H1 (cell line): ENCODE data around the gene ARSA. TPM values are rescaled to one million over a fixed set of nuclear protein-coding genes. Genes with fewer than 3 reads are reported as not detected.

ENCODE experiments used
- CTCF ChIA-PET: fragments of 300-600 bp; sonication (Branson Sonifier 250); formaldehyde crosslinking; loops from one replicate; lab custom pipeline; 2021; ENCODE audit not compliant: partially characterized antibody; lab: Charles Lee
- POLR2A ChIA-PET: fragments of 300-600 bp; sonication (Branson Sonifier 250); formaldehyde crosslinking; loops from one replicate; lab custom pipeline; 2021; ENCODE audit warnings: inconsistent platforms; ENCODE audit not compliant: partially characterized antibody; lab: Charles Lee
- DNase-seq, 2 experiments: peaks; one replicate each; pipeline versions ENCODE4 v3.0.0 to v3.0.0-alpha.2; 2010 to 2022; ENCODE audit warnings: low spot score in 2 of 2, low read depth in 1 of 2, mixed read lengths in 1 of 2
- FAIRE-seq: peaks from 2 replicates; lab custom pipeline; 2011; peaks lifted over from hg19 to GRCh38; lab: Jason Lieb, UNC
- H2AFZ ChIP-seq: 2 replicates; pipeline ENCODE4 v1.8.1; 2012; ENCODE audit warnings: low read length, inconsistent platforms
- H2AK5ac ChIP-seq: 2 replicates; pipeline ENCODE4 v1.6.1; 2013; ENCODE audit warnings: low read depth, low read length
- H2BK120ac ChIP-seq: replicated peaks from 2 replicates; pipeline ENCODE3; 2013; ENCODE audit warnings: low read depth, low read length, inconsistent platforms
- H2BK12ac ChIP-seq: 2 replicates; pipeline ENCODE4 v1.6.1; 2013; ENCODE audit warnings: low read depth, low read length
- H2BK15ac ChIP-seq: 2 replicates; pipeline ENCODE4 v1.6.1; 2013; ENCODE audit warnings: low read length
- H2BK20ac ChIP-seq: 2 replicates; pipeline ENCODE4 v1.6.1; 2013; ENCODE audit warnings: low read length
- H2BK5ac ChIP-seq: 2 replicates; pipeline ENCODE4 v1.6.1; 2013; ENCODE audit warnings: low read depth, low read length
- H3K14ac ChIP-seq: 2 replicates; pipeline ENCODE4 v1.6.1; 2013; ENCODE audit warnings: inconsistent platforms; ENCODE audit not compliant: insufficient read length
- H3K18ac ChIP-seq: 2 replicates; pipeline ENCODE4 v1.6.1; 2013; ENCODE audit warnings: low read length; ENCODE audit errors: extremely low read depth
- H3K23ac ChIP-seq: 2 replicates; pipeline ENCODE4 v1.6.1; 2013; ENCODE audit warnings: inconsistent platforms; ENCODE audit not compliant: insufficient read length
- H3K23me2 ChIP-seq: 2 replicates; pipeline ENCODE4 v1.6.1; 2013; ENCODE audit warnings: low read depth, low read length
- H3K27ac ChIP-seq: 2 replicates; pipeline ENCODE4 v1.6.1; 2011; ENCODE audit warnings: low read depth, low read length, inconsistent platforms
- H3K27me3 ChIP-seq, 4 experiments: replicated peaks in 1 of 4; 1 replicate in 1 of 4; 2 replicates in 3 of 4; pipeline versions ENCODE4 v1.6.1 to v1.8.1; 2011 to 2013; ENCODE audit warnings: low read length in 3 of 4, mild to moderate bottlenecking in 3 of 4, inconsistent platforms in 2 of 4, mixed read lengths in 2 of 4, moderate library complexity in 1 of 4; ENCODE audit not compliant: control insufficient read depth in 3 of 4, insufficient read depth in 3 of 4; ENCODE audit errors: extremely low read depth in 1 of 4
- H3K36me3 ChIP-seq, 4 experiments: 2 replicates each; pipeline versions ENCODE4 v1.6.1 to v1.8.1; 2011 to 2013; ENCODE audit warnings: mild to moderate bottlenecking in 4 of 4, low read length in 3 of 4, moderate library complexity in 2 of 4, control low read depth in 1 of 4, inconsistent platforms in 1 of 4; ENCODE audit not compliant: insufficient read depth in 4 of 4, control insufficient read depth in 2 of 4
- H3K4ac ChIP-seq: replicated peaks from 2 replicates; pipeline ENCODE3; 2013; ENCODE audit warnings: low read length, low read depth, mixed read lengths, inconsistent platforms; ENCODE audit not compliant: insufficient read length
- H3K4me1 ChIP-seq, 4 experiments: replicated peaks in 1 of 4; 1 replicate in 1 of 4; 2 replicates in 3 of 4; pipeline versions ENCODE4 v1.6.1 to v1.8.1; 2011 to 2013; ENCODE audit warnings: low read length in 3 of 4, inconsistent platforms in 2 of 4, mixed read lengths in 1 of 4; ENCODE audit not compliant: insufficient read depth in 4 of 4, control insufficient read depth in 3 of 4
- H3K4me2 ChIP-seq, 2 experiments: 2 replicates each; pipeline versions ENCODE4 v1.6.1 to v1.8.1; 2011 to 2013; ENCODE audit warnings: low read depth in 2 of 2, low read length in 2 of 2, control low read depth in 1 of 2, inconsistent platforms in 1 of 2, mild to moderate bottlenecking in 1 of 2; ENCODE audit not compliant: insufficient read depth in 1 of 2
- H3K4me3 ChIP-seq, 4 experiments: fragments of 200-600, 300-600 bp in 1 of 4; sonication (generic), shearing (Covaris generic), sonication (Bioruptor Twin) in 1 of 4; 2 replicates each; pipeline versions ENCODE4 v1.5.1 to v1.8.1; 2011 to 2016; ENCODE audit warnings: low read length in 4 of 4, low read depth in 3 of 4, control low read depth in 2 of 4, inconsistent platforms in 2 of 4, mild to moderate bottlenecking in 2 of 4, mixed read lengths in 1 of 4, moderate library complexity in 1 of 4; ENCODE audit not compliant: insufficient read depth in 2 of 4; ENCODE audit errors: extremely low read depth in 1 of 4
- H3K56ac ChIP-seq: replicated peaks from 2 replicates; pipeline ENCODE3; 2013; ENCODE audit warnings: low read depth, mild to moderate bottlenecking, mixed read lengths, low read length, inconsistent platforms; ENCODE audit not compliant: insufficient read length
- H3K79me1 ChIP-seq: 2 replicates; pipeline ENCODE4 v1.6.1; 2013; ENCODE audit warnings: low read depth, low read length, control low read depth
- H3K79me2 ChIP-seq, 2 experiments: 2 replicates each; pipeline versions ENCODE4 v1.6.1 to v1.8.1; 2012 to 2013; ENCODE audit warnings: low read length in 2 of 2, mild to moderate bottlenecking in 2 of 2, inconsistent platforms in 1 of 2; ENCODE audit not compliant: insufficient read depth in 2 of 2, control insufficient read depth in 1 of 2
- H3K9ac ChIP-seq, 4 experiments: replicated peaks in 1 of 4; 1 replicate in 1 of 4; 2 replicates in 3 of 4; pipeline versions ENCODE4 v1.6.1 to v1.8.1; 2011 to 2013; ENCODE audit warnings: low read depth in 3 of 4, low read length in 3 of 4, control low read depth in 2 of 4, mild to moderate bottlenecking in 2 of 4, moderate library complexity in 2 of 4, inconsistent platforms in 1 of 4; ENCODE audit errors: extremely low read depth in 1 of 4
- H3K9me3 ChIP-seq, 2 experiments: 2 replicates each; pipeline versions ENCODE4 v1.6.1 to v1.8.1; 2012 to 2013; ENCODE audit warnings: mild to moderate bottlenecking in 2 of 2, moderate library complexity in 2 of 2, control low read depth in 1 of 2, inconsistent platforms in 1 of 2, low read depth in 1 of 2, low read length in 1 of 2, mixed read lengths in 1 of 2; ENCODE audit not compliant: insufficient read depth in 2 of 2
- H4K20me1 ChIP-seq, 2 experiments: replicated peaks in 1 of 2; 2 replicates each; pipeline versions ENCODE3 to v1.8.1; 2011 to 2013; ENCODE audit warnings: inconsistent platforms in 2 of 2, low read length in 2 of 2, mild to moderate bottlenecking in 1 of 2; ENCODE audit not compliant: insufficient read depth in 2 of 2, control insufficient read depth in 1 of 2
- H4K5ac ChIP-seq: 2 replicates; pipeline ENCODE4 v1.6.1; 2013; ENCODE audit warnings: low read length, low read depth, mixed read lengths, inconsistent platforms; ENCODE audit not compliant: insufficient read length
- H4K8ac ChIP-seq: 2 replicates; pipeline ENCODE4 v1.8.0; 2013; ENCODE audit warnings: mild to moderate bottlenecking, moderate library complexity, low read length, inconsistent platforms; ENCODE audit not compliant: insufficient read depth; ENCODE audit errors: extremely low read depth
- H4K91ac ChIP-seq: replicated peaks from 2 replicates; pipeline ENCODE3; 2013; ENCODE audit warnings: low read length, mixed read lengths, inconsistent platforms; ENCODE audit not compliant: insufficient read length
- BACH1 ChIP-seq: IDR thresholded peaks from 2 replicates; pipeline ENCODE4 v1.6.1; 2012; ENCODE audit warnings: low read length, improper control_type of control experiment
- BRCA1 ChIP-seq: IDR thresholded peaks from 2 replicates; pipeline ENCODE4 v1.6.1; 2012; ENCODE audit warnings: low read depth, low read length, improper control_type of control experiment
- CBX8 ChIP-seq: fragments of 300-800, 300-1000 bp; sonication (generic); IDR thresholded peaks from 2 replicates; pipeline ENCODE4 v1.7.1; 2016; ENCODE audit warnings: low read depth, low read length, borderline replicate concordance
- KDM4A ChIP-seq: IDR thresholded peaks from one replicate; pipeline ENCODE4 v1.7.1; 2012; ENCODE audit warnings: low read depth, mild to moderate bottlenecking, moderate library complexity, low read length, inconsistent platforms; ENCODE audit not compliant: severe bottlenecking
- KDM5A ChIP-seq: fragments of 200-600 bp; IDR thresholded peaks from 2 replicates; pipeline ENCODE4 v1.7.1; 2012; ENCODE audit warnings: mild to moderate bottlenecking, low read length, inconsistent platforms, mixed read lengths
- MAX ChIP-seq: IDR thresholded peaks from 2 replicates; pipeline ENCODE4 v1.6.1; 2012; ENCODE audit warnings: inconsistent platforms
- PHF8 ChIP-seq: fragments of 200-600 bp; sonication (generic); conservative IDR thresholded peaks from 2 replicates; pipeline ENCODE4 v1.7.1; 2012; ENCODE audit warnings: low read depth, mild to moderate bottlenecking, inconsistent platforms, low read length, moderate library complexity
- POLR2A ChIP-seq, 2 experiments: IDR thresholded peaks; 1 replicate in 1 of 2; 2 replicates in 1 of 2; pipeline ENCODE4 v1.6.1; 2011; ENCODE audit warnings: low read depth in 2 of 2, low read length in 2 of 2, mild to moderate bottlenecking in 2 of 2; ENCODE audit errors: control extremely low read depth in 1 of 2
- RBBP5 ChIP-seq: IDR thresholded peaks from 2 replicates; pipeline ENCODE4 v1.7.1; 2012; ENCODE audit warnings: low read depth, mild to moderate bottlenecking, inconsistent platforms, low read length, moderate library complexity, borderline replicate concordance
- RFX5 ChIP-seq: IDR thresholded peaks from 2 replicates; pipeline ENCODE4 v1.6.1; 2011; ENCODE audit warnings: low read depth, low read length, improper control_type of control experiment, borderline replicate concordance
- SP1 ChIP-seq: IDR thresholded peaks from 2 replicates; pipeline ENCODE4 v1.6.1; 2011; ENCODE audit warnings: low read depth, low read length
- SRF ChIP-seq: IDR thresholded peaks from 2 replicates; pipeline ENCODE4 v1.6.1; 2011; ENCODE audit warnings: mild to moderate bottlenecking, low read depth, low read length, moderate library complexity
- TBP ChIP-seq: IDR thresholded peaks from 2 replicates; pipeline ENCODE4 v1.6.1; 2011; ENCODE audit warnings: low read depth, low read length, improper control_type of control experiment
- YY1 ChIP-seq: IDR thresholded peaks from 2 replicates; pipeline ENCODE4 v1.6.1; 2011; ENCODE audit warnings: low read depth, mild to moderate bottlenecking, low read length
- WGBS, 2 experiments: shearing (Covaris generic) in 1 of 2; methylation state at CpG; one replicate each; pipeline versions ENCODE4 v1.1.6 to v1.1.7; 2013 to 2015; ENCODE audit warnings: low lambda C conversion rate in 2 of 2, mixed read lengths in 2 of 2, inconsistent platforms in 1 of 2, low coverage in 1 of 2, missing lambda C conversion rate in 1 of 2; ENCODE audit not compliant: insufficient replicate concordance in 2 of 2, insufficient coverage in 1 of 2, insufficient read length in 1 of 2; ENCODE audit errors: extremely low coverage in 1 of 2, missing lambda C conversion rate in 1 of 2; 5-methylcytosine and 5-hydroxymethylcytosine counted together
- polyA plus RNA-seq, 7 experiments: library from polyadenylated mRNA; depleted of rRNA in 3 of 7; stranded (reverse) in 5 of 7; unstranded in 2 of 7; fragments of >200 nt in 5 of 7; fragments of 200-250 nt in 2 of 7; gene quantifications; 1 replicate in 5 of 7; 2 replicates in 1 of 7; 4 replicates in 1 of 7; pipeline versions ENCODE4 v1.2.1 to v1.2.3, GENCODE V29; 2011 to 2013; ENCODE audit warnings: missing spikeins in 2 of 7, mixed read lengths in 2 of 7
- total RNA-seq: library from RNA; stranded (reverse); fragmentation: NEBNext Ultra II Directional; extraction: Animal tissue kit (Norgen Biotek cat#: 25700); gene quantifications from 2 replicates; pipeline ENCODE4 v1.2.1, GENCODE V29; 2021
- TF ChIP-seq, protein P1 (sequence below): IDR thresholded peaks from 2 replicates; pipeline ENCODE4 v1.6.1; 2011; ENCODE audit warnings: low read depth, mild to moderate bottlenecking, low read length; ENCODE audit not compliant: insufficient read depth

Gene ARSA
- total and polyA plus RNA-seq, 2 of the 8 experiments (the other 6 are each of a cell fraction or from before 2014, with no cell fraction given), result 9.8 to 10.1 TPM

GRCh38 chr22:50625131-50625567 lies 2.8 kb downstream of the ARSA start:
- CTCF ChIA-PET, result interaction anchor here (1.4 to 15.7 kb wide), 7 partner anchors 18 to 127 kb away, joined by 4 to 281 read pairs (median 6); no protein-coding TSS in a partner anchor
- no peak overlapping the region for H3K27ac ChIP-seq
- TF ChIP-seq KDM5A, result no peak
- TF ChIP-seq RFX5, result no peak
- TF ChIP-seq SP1, result no peak
- TF ChIP-seq POLR2A (IDR thresholded peaks at IDR 0.05; ENCODE audit: control extremely low read depth in 1 of 2, low read depth in 2 of 2, low read length in 2 of 2), result no peak
- no peak for TF ChIP-seq BACH1
- no peak for TF ChIP-seq MAX
- no peak for TF ChIP-seq CBX8
- TF ChIP-seq TBP, result no peak
- no peak for TF ChIP-seq BRCA1
- no peak for TF ChIP-seq RBBP5
- no peak for TF ChIP-seq KDM4A
- TF ChIP-seq SRF, result no peak
- no peak for TF ChIP-seq PHF8
- TF ChIP-seq, protein P1, sequence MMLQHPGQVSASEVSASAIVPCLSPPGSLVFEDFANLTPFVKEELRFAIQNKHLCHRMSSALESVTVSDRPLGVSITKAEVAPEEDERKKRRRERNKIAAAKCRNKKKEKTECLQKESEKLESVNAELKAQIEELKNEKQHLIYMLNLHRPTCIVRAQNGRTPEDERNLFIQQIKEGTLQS, result no peak
- no peak for TF ChIP-seq YY1

More at GRCh38 chr22:50625131-50625567, 2.8 kb downstream of the ARSA start:
- no peaks in the 10 kb centered on the region for H3K79me2 ChIP-seq
- no peak overlapping the region for H3K23ac ChIP-seq
- H3K9ac ChIP-seq, result no peak overlapping the region
- no peak overlapping the region for H3K14ac ChIP-seq
- H2AK5ac ChIP-seq, result no peak overlapping the region
- peaks cover 0 to 16% (median 12%) of the 10 kb centered on the region in 4 experiments; a peak in 6 of 7 replicates for H3K4me1 ChIP-seq
- FAIRE-seq (no peak), DNase-seq (no peak)
- no peaks in the 10 kb centered on the region for H3K9me3 ChIP-seq
- POLR2A ChIA-PET, result no interaction called here
- no peak overlapping the region for H3K56ac ChIP-seq
- H3K79me1 ChIP-seq, result peaks cover 4% of the 10 kb centered on the region
- H2BK5ac ChIP-seq, result no peak overlapping the region
- no peak overlapping the region for H4K8ac ChIP-seq
- peaks cover 13% of the 10 kb centered on the region for H3K23me2 ChIP-seq
- H4K5ac ChIP-seq, result no peak overlapping the region
- no peak overlapping the region for H4K91ac ChIP-seq
- no peak overlapping the region for H3K18ac ChIP-seq
- H3K4me3 ChIP-seq, result no peak overlapping the region
- H2BK12ac ChIP-seq, result no peak overlapping the region
- no peak overlapping the region for H3K4me2 ChIP-seq
- no peak overlapping the region for H3K4ac ChIP-seq
- WGBS, 2 experiments, result 79% methylated on average over 14 of the region's 14 CpGs; no CpG with 5 or more reads in 1 of the 2 experiments
- no peak overlapping the region for H2AFZ ChIP-seq
- no peak overlapping the region for H2BK20ac ChIP-seq
- peaks cover 0 to 10% (median 7%) of the 10 kb centered on the region in 4 experiments; a peak in 4 of 7 replicates for H3K27me3 ChIP-seq
- H2BK15ac ChIP-seq, result no peak overlapping the region
- no peaks in the 10 kb centered on the region for H3K36me3 ChIP-seq
- H4K20me1 ChIP-seq, result peaks cover 0 to 12% of the 10 kb centered on the region in 2 experiments
- H2BK120ac ChIP-seq, result no peak overlapping the region
